ENCODE results near the gene TNS3.

GRCh38 chr7:47576031-47576865 is 5.7 kb downstream of the TNS3 start:
- no peak for TF ChIP-seq POLR2A (IDR thresholded peaks at IDR 0.05; ENCODE audit: low read depth)
- TF ChIP-seq CTCF (IDR thresholded peaks at IDR 0.05), result no peak
